Measurements from ENCODE around the gene SEMA3B.

SEMA3B gene

DNA sequence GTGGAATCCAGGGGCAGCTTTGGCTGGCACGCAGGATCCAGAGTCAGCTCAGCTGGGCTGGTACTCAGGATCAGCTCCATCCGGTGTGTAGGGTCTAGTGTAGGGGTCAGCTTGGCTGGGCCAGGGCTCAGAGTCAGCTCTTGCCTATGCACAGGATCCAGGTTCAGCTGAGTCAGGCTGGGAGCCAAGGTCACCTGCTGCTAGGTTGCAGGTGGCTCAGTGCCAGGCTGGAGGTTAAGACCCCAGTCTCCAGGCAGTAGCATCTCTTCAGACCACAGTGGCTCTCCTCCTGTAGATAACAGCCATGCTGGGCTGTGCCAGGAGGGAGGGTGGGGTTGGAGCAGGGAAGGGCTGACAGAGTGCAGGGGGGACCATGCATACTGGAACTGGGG, 28.4 kb downstream of the SEMA3B start:
- DNase-seq (ENCODE audit: low spot score): no peak
- TF ChIP-seq, protein P1, sequence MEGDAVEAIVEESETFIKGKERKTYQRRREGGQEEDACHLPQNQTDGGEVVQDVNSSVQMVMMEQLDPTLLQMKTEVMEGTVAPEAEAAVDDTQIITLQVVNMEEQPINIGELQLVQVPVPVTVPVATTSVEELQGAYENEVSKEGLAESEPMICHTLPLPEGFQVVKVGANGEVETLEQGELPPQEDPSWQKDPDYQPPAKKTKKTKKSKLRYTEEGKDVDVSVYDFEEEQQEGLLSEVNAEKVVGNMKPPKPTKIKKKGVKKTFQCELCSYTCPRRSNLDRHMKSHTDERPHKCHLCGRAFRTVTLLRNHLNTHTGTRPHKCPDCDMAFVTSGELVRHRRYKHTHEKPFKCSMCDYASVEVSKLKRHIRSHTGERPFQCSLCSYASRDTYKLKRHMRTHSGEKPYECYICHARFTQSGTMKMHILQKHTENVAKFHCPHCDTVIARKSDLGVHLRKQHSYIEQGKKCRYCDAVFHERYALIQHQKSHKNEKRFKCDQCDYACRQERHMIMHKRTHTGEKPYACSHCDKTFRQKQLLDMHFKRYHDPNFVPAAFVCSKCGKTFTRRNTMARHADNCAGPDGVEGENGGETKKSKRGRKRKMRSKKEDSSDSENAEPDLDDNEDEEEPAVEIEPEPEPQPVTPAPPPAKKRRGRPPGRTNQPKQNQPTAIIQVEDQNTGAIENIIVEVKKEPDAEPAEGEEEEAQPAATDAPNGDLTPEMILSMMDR (IDR thresholded peaks at IDR 0.05; ENCODE audit: borderline replicate concordance, control extremely low read depth, extremely low read depth, insufficient read depth, missing control alignments): no peak
- in situ Hi-C loops (cut with MboI; ENCODE audit: low sequenced_read_pairs, unreplicated experiment): no loop called here

DNA sequence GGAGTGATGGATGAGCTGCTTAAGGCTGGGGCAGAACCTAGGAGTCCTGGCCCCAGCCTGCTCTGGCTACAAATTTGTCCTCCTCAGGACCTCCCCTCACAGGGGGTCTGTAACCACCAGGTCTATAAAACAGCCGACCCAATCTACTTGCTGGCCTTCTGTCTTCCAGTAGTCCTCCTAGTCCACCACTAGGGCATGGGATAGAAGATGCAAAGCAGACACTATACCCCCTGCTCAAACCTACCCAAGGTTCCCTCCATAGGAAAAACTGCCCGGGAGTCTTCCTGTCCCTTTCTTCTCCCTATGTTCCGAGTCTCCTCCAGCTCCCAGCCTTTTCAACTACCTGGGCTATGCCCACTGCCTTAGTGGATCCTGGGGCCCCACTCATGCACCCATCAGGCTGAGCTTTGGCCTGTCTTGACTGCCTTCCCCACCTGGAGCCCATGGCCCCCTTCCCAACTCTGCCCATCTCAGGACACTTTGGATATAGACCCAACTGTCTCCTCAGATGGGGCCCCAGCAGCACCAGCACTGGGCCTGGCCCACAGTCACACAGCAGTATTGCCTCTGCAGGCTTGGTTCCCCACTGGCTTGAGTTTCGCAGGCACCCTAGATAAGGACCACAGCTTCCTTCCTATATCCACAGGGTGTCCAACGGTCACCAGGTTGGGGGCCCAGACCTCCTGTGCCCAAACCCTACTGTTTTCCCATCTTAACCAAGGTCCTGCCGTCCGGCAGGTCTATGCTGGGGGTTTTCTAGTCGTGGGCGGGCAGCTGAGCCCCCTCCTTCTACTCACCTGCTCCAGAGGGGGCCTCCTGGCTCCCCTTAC, 29.2 kb downstream of the SEMA3B start:
- in situ Hi-C loops (cut with MboI; ENCODE audit: low sequenced_read_pairs, unreplicated experiment): no loop called here
- TF ChIP-seq, protein P1 (IDR thresholded peaks at IDR 0.05; ENCODE audit: borderline replicate concordance, control extremely low read depth, extremely low read depth, insufficient read depth, missing control alignments): no peak
- DNase-seq (ENCODE audit: low spot score): no peak

DNA sequence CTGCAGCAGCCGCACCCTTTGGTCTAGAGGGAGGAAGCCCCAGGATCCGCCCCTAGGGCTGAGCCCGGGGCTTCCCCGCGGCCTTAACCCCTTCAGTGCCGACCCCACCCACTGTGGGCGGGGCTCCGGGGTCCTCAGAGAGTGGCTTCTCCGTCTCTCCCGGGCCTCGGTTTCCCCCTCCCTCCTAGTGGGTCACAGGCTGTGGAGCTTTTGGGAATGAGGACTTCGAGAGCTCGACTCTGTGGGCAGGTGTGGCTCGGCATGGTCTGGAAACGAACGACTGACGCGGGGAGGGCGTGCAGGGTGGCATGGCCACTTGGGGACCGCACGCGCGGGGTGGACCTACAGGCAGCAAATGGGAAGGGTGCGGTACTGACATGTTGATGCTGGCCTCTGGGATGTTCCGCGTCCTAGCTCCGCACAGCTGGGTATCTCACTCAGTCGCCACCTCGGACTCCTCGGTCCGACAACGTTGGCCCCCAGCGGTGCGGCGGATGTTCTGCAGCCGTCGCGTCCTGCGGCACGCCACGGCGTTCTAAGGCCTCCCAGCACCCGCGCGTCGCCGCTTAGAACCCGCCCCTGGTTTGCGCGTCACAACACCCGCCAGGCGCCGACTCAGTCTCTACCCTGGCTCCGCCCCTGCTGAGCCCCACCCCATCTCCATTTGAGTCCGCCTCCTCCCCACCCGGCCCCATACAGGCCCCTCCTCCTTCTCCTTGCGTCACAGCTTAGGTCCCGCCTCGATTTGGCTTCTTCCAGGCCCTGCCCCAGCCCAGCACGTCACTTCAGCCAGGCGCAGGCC, 30.1 kb downstream of the SEMA3B start, which contains the start of the genes HYAL3 and NAA80:
HYAL3 (minus strand) TSS at position 570 of the 802 bp plus-strand sequence. CDS start 3,803 bp downstream, outside the sequence.
NAA80 (minus strand) TSS at position 570 of the 802 bp plus-strand sequence. CDS start 1,942 bp downstream, outside the sequence.
- TF ChIP-seq, protein P1 (IDR thresholded peaks at IDR 0.05; ENCODE audit: borderline replicate concordance, control extremely low read depth, extremely low read depth, insufficient read depth, missing control alignments): peak; percentile 36
- DNase-seq (ENCODE audit: low spot score): peak; percentile 99
- in situ Hi-C loops (cut with MboI; ENCODE audit: low sequenced_read_pairs, unreplicated experiment): no loop called here

DNA sequence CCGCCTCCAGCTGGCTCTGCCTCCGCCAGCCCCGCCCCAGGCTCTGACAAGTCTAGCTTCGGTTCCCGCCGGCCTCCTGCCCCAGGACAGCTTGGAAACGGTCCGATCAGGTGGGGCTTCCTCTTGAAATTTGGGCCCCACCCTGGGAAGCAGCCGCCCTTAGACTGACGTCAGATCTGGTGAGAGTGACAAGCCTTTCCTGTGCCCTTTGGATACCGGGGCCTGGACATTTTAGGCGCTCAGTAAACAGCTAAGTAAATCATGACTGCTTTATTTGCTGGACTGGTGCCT, 30.6 kb downstream of the SEMA3B start:
- DNase-seq (ENCODE audit: low spot score): no peak
- TF ChIP-seq, protein P1 (IDR thresholded peaks at IDR 0.05; ENCODE audit: borderline replicate concordance, control extremely low read depth, extremely low read depth, insufficient read depth, missing control alignments): no peak
- in situ Hi-C loops (cut with MboI; ENCODE audit: low sequenced_read_pairs, unreplicated experiment): no loop called here

DNA sequence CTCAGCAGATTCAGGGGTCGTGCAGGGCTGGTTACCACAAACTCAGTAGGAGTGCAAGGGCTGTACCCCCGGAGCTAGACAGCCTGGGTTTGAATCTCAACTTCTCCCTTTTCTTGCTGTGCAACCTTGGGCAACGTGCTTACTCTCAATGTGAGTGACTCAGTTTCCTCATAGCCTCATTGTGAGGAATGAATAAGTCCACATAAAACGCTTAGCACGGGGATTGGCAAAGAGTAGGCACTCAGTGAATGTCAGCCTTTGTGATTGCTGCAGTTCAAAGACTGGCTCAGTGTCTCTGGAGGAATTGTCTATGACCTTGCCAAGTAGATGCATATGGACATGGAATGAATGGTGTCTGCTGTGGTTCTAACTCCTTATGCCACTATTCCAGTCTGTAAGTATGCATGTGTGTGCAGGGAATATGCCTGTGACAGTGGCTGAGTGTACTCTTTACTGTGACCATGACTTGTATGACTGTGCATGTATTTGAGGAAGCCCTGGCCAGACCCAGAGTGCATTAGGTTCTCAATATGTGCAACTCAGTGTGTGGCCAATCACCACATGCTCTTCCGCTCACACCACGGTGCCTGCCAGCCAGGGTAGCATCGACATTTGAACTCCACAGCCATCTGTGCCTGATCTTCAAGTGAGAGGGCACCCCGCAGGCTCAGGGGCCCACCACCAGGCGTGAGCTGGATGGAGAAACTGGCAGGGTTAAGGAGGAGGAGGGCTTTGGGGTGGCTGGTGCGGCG, 31.2 kb downstream of the SEMA3B start:
- TF ChIP-seq, protein P1 (IDR thresholded peaks at IDR 0.05; ENCODE audit: borderline replicate concordance, control extremely low read depth, extremely low read depth, insufficient read depth, missing control alignments): no peak
- DNase-seq (ENCODE audit: low spot score): no peak
- in situ Hi-C loops (cut with MboI; ENCODE audit: low sequenced_read_pairs, unreplicated experiment): no loop called here

DNA sequence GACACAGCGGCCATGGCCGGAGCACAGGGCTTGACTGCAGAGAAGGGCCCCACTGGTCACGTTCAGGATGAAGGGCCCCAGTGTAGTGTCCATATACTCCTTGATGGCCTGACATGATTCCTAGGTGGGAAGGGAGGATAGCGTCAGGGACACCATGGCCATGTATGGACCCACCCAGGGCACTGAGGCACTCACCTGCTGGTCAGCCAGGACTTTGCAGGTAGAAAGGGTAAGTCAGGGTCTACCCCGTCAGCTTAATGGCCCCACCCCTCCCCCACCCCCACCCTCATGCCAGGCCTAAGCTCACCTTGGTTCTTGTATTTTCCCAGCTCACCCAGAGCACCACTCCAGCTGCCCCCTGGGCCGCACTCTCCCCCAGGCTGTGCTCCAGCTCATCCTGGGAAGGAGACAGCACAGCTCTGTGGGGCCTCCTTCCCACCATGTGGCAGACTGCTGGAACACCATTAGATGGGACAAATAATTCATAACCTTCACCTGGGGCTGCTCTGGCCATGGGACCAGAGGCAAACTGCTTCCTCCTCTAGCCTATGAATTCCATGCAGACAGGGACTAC, 31.8 kb downstream of the SEMA3B start:
- in situ Hi-C loops (cut with MboI; ENCODE audit: low sequenced_read_pairs, unreplicated experiment): no loop called here
- TF ChIP-seq, protein P1 (IDR thresholded peaks at IDR 0.05; ENCODE audit: borderline replicate concordance, control extremely low read depth, extremely low read depth, insufficient read depth, missing control alignments): no peak
- no peak for DNase-seq (ENCODE audit: low spot score)
